ENCODE data around the gene RNF31. TPM values are rescaled to one million over a fixed set of nuclear protein-coding genes. Genes with fewer than 3 reads are reported as not detected.

RNF31 gene
- total and polyA plus RNA-seq, 2 experiments from 2014 or later, result 27.8 to 29.7 TPM

DNA sequence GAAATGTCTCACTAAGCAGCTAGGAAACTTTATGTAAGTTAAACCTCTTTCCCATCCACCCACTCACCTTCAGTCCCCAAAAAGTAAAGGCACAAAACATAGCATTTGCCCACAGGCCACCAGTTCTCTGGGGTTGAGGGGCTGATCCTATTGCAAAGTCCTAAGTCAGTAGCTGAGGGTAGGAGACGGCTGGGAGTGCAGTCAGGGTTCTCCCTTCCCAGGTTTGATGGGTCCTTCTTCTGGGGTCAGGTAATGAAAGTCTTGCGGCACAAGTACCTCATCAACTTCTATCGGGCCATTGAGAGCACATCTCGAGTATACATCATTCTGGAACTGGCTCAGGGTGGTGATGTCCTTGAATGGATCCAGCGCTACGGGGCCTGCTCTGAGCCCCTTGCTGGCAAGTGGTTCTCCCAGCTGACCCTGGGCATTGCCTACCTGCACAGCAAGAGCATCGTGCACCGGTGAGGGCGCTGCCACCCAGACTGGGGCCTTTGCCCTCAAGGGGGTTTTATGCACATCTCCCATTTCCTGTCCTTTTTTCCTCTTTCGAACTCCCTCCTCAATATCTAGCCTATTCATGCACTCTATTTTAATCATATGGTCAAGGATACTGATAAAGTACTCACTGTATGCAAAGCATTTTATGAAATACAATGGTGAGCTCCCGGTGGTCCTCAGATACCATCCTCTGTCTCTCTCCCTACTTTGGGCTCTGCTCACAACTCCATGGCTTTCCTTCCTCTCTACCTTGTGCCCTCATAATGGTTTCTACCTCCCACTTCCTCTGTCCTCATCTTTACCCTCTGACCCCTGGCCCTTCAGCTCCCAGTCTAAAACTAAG is 59.2 kb downstream of the RNF31 start:
- Histone ChIP-seq H2AFZ (no peak overlapping the region), H3K79me2 (peaks cover 5% of the 10 kb centered on the region), H3K4me1 (ENCODE audit: insufficient read depth) (peaks cover 1% of the 10 kb centered on the region), H3K4me2 (no peak overlapping the region), H3K27ac (no peak overlapping the region), H3K9me3 (ENCODE audit: low read depth) (no peaks in the 10 kb centered on the region), H4K20me1 (ENCODE audit: insufficient read depth, poor library complexity, severe bottlenecking) (no peaks in the 10 kb centered on the region), H3K4me3 (no peak overlapping the region), H3K36me3 (replicated peaks; ENCODE audit: insufficient read depth, low read depth) (no peaks in the 10 kb centered on the region), H3K9me2 (replicated peaks; ENCODE audit: insufficient read depth) (no peaks in the 10 kb centered on the region), H3K27me3 (no peaks in the 10 kb centered on the region)
- no peak for TF ChIP-seq EZH2phosphoT487 (IDR thresholded peaks at IDR 0.05; ENCODE audit: low read depth, severe bottlenecking, unreplicated experiment)
- TF ChIP-seq, protein P1, sequence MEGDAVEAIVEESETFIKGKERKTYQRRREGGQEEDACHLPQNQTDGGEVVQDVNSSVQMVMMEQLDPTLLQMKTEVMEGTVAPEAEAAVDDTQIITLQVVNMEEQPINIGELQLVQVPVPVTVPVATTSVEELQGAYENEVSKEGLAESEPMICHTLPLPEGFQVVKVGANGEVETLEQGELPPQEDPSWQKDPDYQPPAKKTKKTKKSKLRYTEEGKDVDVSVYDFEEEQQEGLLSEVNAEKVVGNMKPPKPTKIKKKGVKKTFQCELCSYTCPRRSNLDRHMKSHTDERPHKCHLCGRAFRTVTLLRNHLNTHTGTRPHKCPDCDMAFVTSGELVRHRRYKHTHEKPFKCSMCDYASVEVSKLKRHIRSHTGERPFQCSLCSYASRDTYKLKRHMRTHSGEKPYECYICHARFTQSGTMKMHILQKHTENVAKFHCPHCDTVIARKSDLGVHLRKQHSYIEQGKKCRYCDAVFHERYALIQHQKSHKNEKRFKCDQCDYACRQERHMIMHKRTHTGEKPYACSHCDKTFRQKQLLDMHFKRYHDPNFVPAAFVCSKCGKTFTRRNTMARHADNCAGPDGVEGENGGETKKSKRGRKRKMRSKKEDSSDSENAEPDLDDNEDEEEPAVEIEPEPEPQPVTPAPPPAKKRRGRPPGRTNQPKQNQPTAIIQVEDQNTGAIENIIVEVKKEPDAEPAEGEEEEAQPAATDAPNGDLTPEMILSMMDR (IDR thresholded peaks at IDR 0.05; ENCODE audit: poor library complexity), result no peak
- TF ChIP-seq EZH2 (IDR thresholded peaks at IDR 0.05; ENCODE audit: borderline replicate concordance), result no peak
- WGBS (ENCODE audit: low lambda C conversion rate, missing lambda C conversion rate), result 97% methylated on average over 11 of the region's 11 CpGs
- no peak for DNase-seq (ENCODE audit: low spot score)

DNA sequence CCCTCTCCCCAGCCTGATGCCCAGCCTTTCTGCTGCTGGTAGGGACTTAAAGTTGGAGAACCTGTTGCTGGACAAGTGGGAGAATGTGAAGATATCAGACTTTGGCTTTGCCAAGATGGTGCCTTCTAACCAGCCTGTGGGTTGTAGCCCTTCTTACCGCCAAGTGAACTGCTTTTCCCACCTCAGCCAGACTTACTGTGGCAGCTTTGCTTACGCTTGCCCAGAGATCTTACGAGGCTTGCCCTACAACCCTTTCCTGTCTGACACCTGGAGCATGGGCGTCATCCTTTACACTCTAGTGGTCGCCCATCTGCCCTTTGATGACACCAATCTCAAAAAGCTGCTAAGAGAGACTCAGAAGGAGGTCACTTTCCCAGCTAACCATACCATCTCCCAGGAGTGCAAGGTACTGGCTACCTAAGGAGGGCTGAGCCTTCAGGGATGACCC is 59.8 kb downstream of the RNF31 start:
- Histone ChIP-seq H3K9me3 (ENCODE audit: low read depth) (no peaks in the 10 kb centered on the region), H2AFZ (no peak overlapping the region), H3K27me3 (no peaks in the 10 kb centered on the region), H3K4me1 (ENCODE audit: insufficient read depth) (peaks cover 5% of the 10 kb centered on the region), H3K4me3 (no peak overlapping the region), H3K9me2 (replicated peaks; ENCODE audit: insufficient read depth) (no peaks in the 10 kb centered on the region), H3K27ac (no peak overlapping the region), H4K20me1 (ENCODE audit: insufficient read depth, poor library complexity, severe bottlenecking) (no peaks in the 10 kb centered on the region), H3K79me2 (peaks cover 10% of the 10 kb centered on the region), H3K36me3 (replicated peaks; ENCODE audit: insufficient read depth, low read depth) (no peaks in the 10 kb centered on the region), H3K4me2 (no peak overlapping the region)
- WGBS (ENCODE audit: low lambda C conversion rate, missing lambda C conversion rate), result 94% methylated on average over 5 of the region's 5 CpGs
- no peak for DNase-seq (ENCODE audit: low spot score)
- TF ChIP-seq EZH2phosphoT487 (IDR thresholded peaks at IDR 0.05; ENCODE audit: low read depth, severe bottlenecking, unreplicated experiment) (no peak), EZH2 (IDR thresholded peaks at IDR 0.05; ENCODE audit: borderline replicate concordance) (no peak)
- TF ChIP-seq, protein P1 (IDR thresholded peaks at IDR 0.05; ENCODE audit: poor library complexity), result no peak

DNA sequence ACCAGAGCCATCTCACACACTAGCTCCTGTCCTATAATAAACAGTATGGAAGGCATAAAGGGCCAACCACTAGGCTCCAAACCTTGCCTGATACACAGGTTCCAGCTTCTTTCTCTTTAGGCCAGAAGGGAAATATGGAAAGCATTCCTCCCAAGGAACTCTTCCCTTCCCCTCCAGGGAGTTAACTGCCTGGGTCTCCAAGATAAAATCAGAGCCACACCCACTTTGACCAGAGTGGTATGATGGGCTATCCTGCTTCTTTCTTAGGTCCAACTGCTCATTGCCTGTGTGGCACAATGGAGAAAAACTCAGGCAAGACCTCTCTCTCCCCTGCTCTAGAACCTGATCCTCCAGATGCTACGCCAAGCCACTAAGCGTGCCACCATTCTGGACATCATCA is 60.3 kb downstream of the RNF31 start:
- no peak for TF ChIP-seq EZH2phosphoT487 (IDR thresholded peaks at IDR 0.05; ENCODE audit: low read depth, severe bottlenecking, unreplicated experiment)
- TF ChIP-seq EZH2 (IDR thresholded peaks at IDR 0.05; ENCODE audit: borderline replicate concordance), result no peak
- TF ChIP-seq, protein P1 (IDR thresholded peaks at IDR 0.05; ENCODE audit: poor library complexity), result no peak
- DNase-seq (ENCODE audit: low spot score), result no peak
- Histone ChIP-seq H3K36me3 (replicated peaks; ENCODE audit: insufficient read depth, low read depth) (no peaks in the 10 kb centered on the region), H3K4me1 (ENCODE audit: insufficient read depth) (peaks cover 5% of the 10 kb centered on the region), H3K9me2 (replicated peaks; ENCODE audit: insufficient read depth) (no peaks in the 10 kb centered on the region), H2AFZ (no peak overlapping the region), H3K4me3 (no peak overlapping the region), H4K20me1 (ENCODE audit: insufficient read depth, poor library complexity, severe bottlenecking) (no peaks in the 10 kb centered on the region), H3K4me2 (no peak overlapping the region), H3K27ac (no peak overlapping the region), H3K27me3 (no peaks in the 10 kb centered on the region), H3K79me2 (peaks cover 14% of the 10 kb centered on the region), H3K9me3 (ENCODE audit: low read depth) (no peaks in the 10 kb centered on the region)
- WGBS (ENCODE audit: low lambda C conversion rate, missing lambda C conversion rate), result 93% methylated on average over 2 of the region's 2 CpGs

Small RNA genes lying within 50 kb of the gene (microRNA-seq; reads per million reads assigned to microRNA genes)
- gene MIR7703, result not detected

Small RNA genes lying within 50 kb of the gene (small RNA-seq; reads per million reads assigned to genes)
- gene AL136295.4 (not detected), gene CHMP4A (not detected), gene IPO4 (0.09 reads per million), gene IRF9 (not detected), gene RNA5SP383 (not detected)

Other genes with a start within 250 kb of the RNF31 start
Only the 30 nearest of the 31 such genes appear.
- 26.5 and 38.3 TPM in 2 replicates for gene DHRS4, start 193.7 kb upstream of the RNF31 start, total RNA-seq
- gene DHRS4, start 193.7 kb upstream of the RNF31 start, polyA plus RNA-seq, result 41.3 and 47.4 TPM in 2 replicates
- 14.6 and 15.2 TPM in 2 replicates for gene DHRS4L2, start 158.6 kb upstream of the RNF31 start, total RNA-seq
- gene DHRS4L2, start 158.6 kb upstream of the RNF31 start, polyA plus RNA-seq, result 22.6 and 28.4 TPM in 2 replicates
- 0.37 and 0.40 TPM in 2 replicates for gene CARMIL3, start 95.5 kb upstream of the RNF31 start, total RNA-seq
- 0.46 TPM in 1 of 2 replicates, not detected in the other for gene CARMIL3, start 95.5 kb upstream of the RNF31 start, polyA plus RNA-seq
- gene CPNE6, start 75.9 kb upstream of the RNF31 start, total RNA-seq, result not detected in 2 replicates
- not detected in 2 replicates for gene CPNE6, start 75.9 kb upstream of the RNF31 start, polyA plus RNA-seq
- 68.7 and 76.5 TPM in 2 replicates for gene PCK2, start 53.2 kb upstream of the RNF31 start, total RNA-seq
- gene PCK2, start 53.2 kb upstream of the RNF31 start, polyA plus RNA-seq, result 75.0 and 88.8 TPM in 2 replicates
- 78.9 and 85.4 TPM in 2 replicates for gene DCAF11, start 32.7 kb upstream of the RNF31 start, total RNA-seq
- gene DCAF11, start 32.7 kb upstream of the RNF31 start, polyA plus RNA-seq, result 50.3 and 55.6 TPM in 2 replicates
- 1.2 and 4.8 TPM in 2 replicates for gene NRL, start 32.5 kb upstream of the RNF31 start, total RNA-seq
- 2.4 and 3.3 TPM in 2 replicates for gene NRL, start 32.5 kb upstream of the RNF31 start, polyA plus RNA-seq
- 0.24 and 1.0 TPM in 2 replicates for gene FITM1, start 16.8 kb upstream of the RNF31 start, total RNA-seq
- 0.62 and 2.2 TPM in 2 replicates for gene FITM1, start 16.8 kb upstream of the RNF31 start, polyA plus RNA-seq
- gene PSME1, start 11.3 kb upstream of the RNF31 start, total RNA-seq, result 123 and 134 TPM in 2 replicates
- 202 and 238 TPM in 2 replicates for gene PSME1, start 11.3 kb upstream of the RNF31 start, polyA plus RNA-seq
- gene EMC9, start 5.9 kb upstream of the RNF31 start, total RNA-seq, result 13.8 TPM in 2 replicates
- gene EMC9, start 5.9 kb upstream of the RNF31 start, polyA plus RNA-seq, result 32.2 and 34.1 TPM in 2 replicates
- gene PSME2, start 888 bp upstream of the RNF31 start, total RNA-seq, result 62.7 and 75.5 TPM in 2 replicates
- 178 and 189 TPM in 2 replicates for gene PSME2, start 888 bp upstream of the RNF31 start, polyA plus RNA-seq
- gene IRF9, start 13.8 kb downstream of the RNF31 start, total RNA-seq, result 33.7 and 42.7 TPM in 2 replicates
- gene IRF9, start 13.8 kb downstream of the RNF31 start, polyA plus RNA-seq, result 66.9 and 79.5 TPM in 2 replicates
- gene REC8, start 24.6 kb downstream of the RNF31 start, total RNA-seq, result 28.5 and 44.8 TPM in 2 replicates
- gene REC8, start 24.6 kb downstream of the RNF31 start, polyA plus RNA-seq, result 170 and 193 TPM in 2 replicates
- 18.7 and 19.5 TPM in 2 replicates for gene IPO4, start 41.3 kb downstream of the RNF31 start, total RNA-seq
- gene IPO4, start 41.3 kb downstream of the RNF31 start, polyA plus RNA-seq, result 19.0 and 26.4 TPM in 2 replicates
- gene TM9SF1, start 47.9 kb downstream of the RNF31 start, total RNA-seq, result 68.1 and 75.4 TPM in 2 replicates
- gene TM9SF1, start 47.9 kb downstream of the RNF31 start, polyA plus RNA-seq, result 84.0 and 86.1 TPM in 2 replicates
- 0.84 TPM in 1 of 2 replicates, not detected in the other for gene TSSK4, start 58.2 kb downstream of the RNF31 start, total RNA-seq
- gene TSSK4, start 58.2 kb downstream of the RNF31 start, polyA plus RNA-seq, result 0.74 and 1.4 TPM in 2 replicates
- 25.6 and 40.8 TPM in 2 replicates for gene CHMP4A, start 66.0 kb downstream of the RNF31 start, total RNA-seq
- gene CHMP4A, start 66.0 kb downstream of the RNF31 start, polyA plus RNA-seq, result 73.6 and 106 TPM in 2 replicates
- 8.0 and 12.2 TPM in 2 replicates for gene MDP1, start 68.6 kb downstream of the RNF31 start, total RNA-seq
- 16.1 and 20.9 TPM in 2 replicates for gene MDP1, start 68.6 kb downstream of the RNF31 start, polyA plus RNA-seq
- gene NEDD8, start 84.9 kb downstream of the RNF31 start, total RNA-seq, result 158 and 162 TPM in 2 replicates
- 326 TPM in 2 replicates for gene NEDD8, start 84.9 kb downstream of the RNF31 start, polyA plus RNA-seq
- gene GMPR2, start 85.4 kb downstream of the RNF31 start, total RNA-seq, result 70.2 and 83.4 TPM in 2 replicates
- gene GMPR2, start 85.4 kb downstream of the RNF31 start, polyA plus RNA-seq, result 62.4 and 69.6 TPM in 2 replicates
- 34.0 and 36.5 TPM in 2 replicates for gene TINF2, start 95.1 kb downstream of the RNF31 start, total RNA-seq
- gene TINF2, start 95.1 kb downstream of the RNF31 start, polyA plus RNA-seq, result 39.6 and 42.5 TPM in 2 replicates
- 0.33 and 0.56 TPM in 2 replicates for gene TGM1, start 115.7 kb downstream of the RNF31 start, total RNA-seq
- gene TGM1, start 115.7 kb downstream of the RNF31 start, polyA plus RNA-seq, result 1.5 and 1.9 TPM in 2 replicates
- gene RABGGTA, start 124.1 kb downstream of the RNF31 start, total RNA-seq, result 13.0 and 18.2 TPM in 2 replicates
- 36.0 and 52.1 TPM in 2 replicates for gene RABGGTA, start 124.1 kb downstream of the RNF31 start, polyA plus RNA-seq
- gene DHRS1, start 152.3 kb downstream of the RNF31 start, total RNA-seq, result 23.0 and 29.9 TPM in 2 replicates
- 39.5 and 55.9 TPM in 2 replicates for gene DHRS1, start 152.3 kb downstream of the RNF31 start, polyA plus RNA-seq
- 12.5 and 13.2 TPM in 2 replicates for gene NOP9, start 152.4 kb downstream of the RNF31 start, total RNA-seq
- gene NOP9, start 152.4 kb downstream of the RNF31 start, polyA plus RNA-seq, result 2.4 and 3.7 TPM in 2 replicates
- gene CIDEB, start 160.5 kb downstream of the RNF31 start, total RNA-seq, result 43.0 and 56.9 TPM in 2 replicates
- gene CIDEB, start 160.5 kb downstream of the RNF31 start, polyA plus RNA-seq, result 46.3 and 59.9 TPM in 2 replicates
- 3.3 and 3.6 TPM in 2 replicates for gene LTB4R2, start 162.6 kb downstream of the RNF31 start, total RNA-seq
- 0.56 and 0.92 TPM in 2 replicates for gene LTB4R2, start 162.6 kb downstream of the RNF31 start, polyA plus RNA-seq
- 4.2 and 5.1 TPM in 2 replicates for gene LTB4R, start 164.0 kb downstream of the RNF31 start, total RNA-seq
- 3.6 and 6.2 TPM in 2 replicates for gene LTB4R, start 164.0 kb downstream of the RNF31 start, polyA plus RNA-seq
- gene ADCY4, start 187.6 kb downstream of the RNF31 start, total RNA-seq, result 0.63 and 1.4 TPM in 2 replicates
- 1.3 and 4.1 TPM in 2 replicates for gene ADCY4, start 187.6 kb downstream of the RNF31 start, polyA plus RNA-seq
- gene RIPK3, start 192.5 kb downstream of the RNF31 start, total RNA-seq, result 4.8 and 9.1 TPM in 2 replicates
- 7.0 and 7.4 TPM in 2 replicates for gene RIPK3, start 192.5 kb downstream of the RNF31 start, polyA plus RNA-seq